Panc1 (cell line): ENCODE data around the gene TNFSF9. TPM values are rescaled to one million over a fixed set of nuclear protein-coding genes. Genes with fewer than 3 reads are reported as not detected.

Source experiments
- ATAC-seq: fragments of 200-7000 bp; cut with Tn5 transposase; 2 replicates; pipeline ENCODE4 v1.9.1; 2020; ENCODE audit warnings: mild to moderate bottlenecking, moderate library complexity
- BruUV-seq: library from RNA; stranded (reverse); fragments of 400-500 nt; replicated peaks from 2 replicates; lab custom pipeline; 2021; lab: Mats Ljungman, UMichigan
- CTCF ChIA-PET: fragments of 300-600 bp; sonication (Branson Sonifier 250); formaldehyde crosslinking; loops from one replicate; lab custom pipeline; 2022; ENCODE audit warnings: antibody characterized with exemption; lab: Charles Lee
- POLR2A ChIA-PET: fragments of 300-600 bp; sonication (Branson Sonifier 250); formaldehyde crosslinking; loops from one replicate; lab custom pipeline; 2022; ENCODE audit warnings: antibody characterized with exemption; lab: Charles Lee
- DNase-seq: peaks from one replicate; pipeline ENCODE4 v3.0.0-alpha.2; 2010; ENCODE audit warnings: low read depth, low spot score
- H3K27ac ChIP-seq: 2 replicates; pipeline ENCODE4 v1.5.1; 2011; ENCODE audit warnings: mild to moderate bottlenecking, low read length, inconsistent platforms
- H3K27me3 ChIP-seq: fragments of 200-500 bp; sonication (Bioruptor generic); 2 replicates; pipeline ENCODE4 v1.6.0; 2014; ENCODE audit warnings: low read length, inconsistent platforms; ENCODE audit not compliant: control insufficient read depth, insufficient read depth
- H3K36me3 ChIP-seq: fragments of 200-500 bp; sonication (Bioruptor generic); 2 replicates; pipeline ENCODE4 v1.5.1; 2014; ENCODE audit warnings: inconsistent platforms, mild to moderate bottlenecking, low read length, moderate library complexity; ENCODE audit not compliant: control insufficient read depth, insufficient read depth
- H3K4me1 ChIP-seq: 2 replicates; pipeline ENCODE4 v1.5.1; 2011; ENCODE audit warnings: inconsistent platforms, mild to moderate bottlenecking, low read length, moderate library complexity; ENCODE audit not compliant: control insufficient read depth, insufficient read depth
- H3K4me3 ChIP-seq, 2 experiments: 2 replicates each; pipeline ENCODE4 v1.5.1; 2011 to 2012; ENCODE audit warnings: low read depth in 2 of 2, low read length in 2 of 2, mild to moderate bottlenecking in 2 of 2, inconsistent platforms in 1 of 2, moderate library complexity in 1 of 2
- H3K9me3 ChIP-seq: fragments of 200-500 bp; sonication (Bioruptor generic); 2 replicates; pipeline ENCODE4 v1.5.1; 2014; ENCODE audit warnings: low read depth, mild to moderate bottlenecking, inconsistent platforms, low read length, moderate library complexity; ENCODE audit not compliant: control insufficient read depth, insufficient read depth
- POLR2AphosphoS5 ChIP-seq: IDR thresholded peaks from 2 replicates; pipeline ENCODE4 v1.6.1; 2012; ENCODE audit warnings: mild to moderate bottlenecking, low read depth, low read length, moderate library complexity
- SIN3A ChIP-seq: IDR thresholded peaks from 2 replicates; pipeline ENCODE4 v1.6.1; 2012; ENCODE audit warnings: low read depth, mild to moderate bottlenecking, low read length, moderate library complexity, borderline replicate concordance; ENCODE audit not compliant: insufficient read depth
- TCF7L2 ChIP-seq: IDR thresholded peaks from 2 replicates; pipeline ENCODE4 v1.6.1; 2011; ENCODE audit warnings: mild to moderate bottlenecking, low read depth, low read length, inconsistent platforms
- in situ Hi-C: cut with HindIII; loops from 2 replicates; pipeline ENCODE4 v1.10.0; 2016; ENCODE audit warnings: low sequenced_read_pairs, low pct_unique_long_range_greater_than_20kb
- intact Hi-C: fragments of 100-400 bp; cut with micrococcal nuclease; formaldehyde crosslinking; loops from one replicate; pipeline ENCODE4 v1.10.0; 2022; ENCODE audit not compliant: unreplicated experiment
- total RNA-seq: library from RNA; stranded (reverse); gene quantifications from one replicate; pipeline ENCODE4 v1.2.1, GENCODE V29; 2021; ENCODE audit not compliant: unreplicated experiment
- TF ChIP-seq, protein P1 (sequence below): fragments of 450-650 bp; IDR thresholded peaks from 2 replicates; pipeline ENCODE4 v1.5.1; 2017; ENCODE audit warnings: mild to moderate bottlenecking
- TF ChIP-seq, protein P2 (sequence below), 2 experiments: IDR thresholded peaks; 2 replicates each; pipeline ENCODE4 v1.6.1; 2011 to 2012; ENCODE audit warnings: low read depth in 2 of 2, control low read depth in 1 of 2, low read length in 1 of 2, mild to moderate bottlenecking in 1 of 2, moderate library complexity in 1 of 2; ENCODE audit not compliant: insufficient read depth in 1 of 2

The TNFSF9 gene
- total RNA-seq, 1 experiment from 2014 or later = 2.9 TPM

DNA sequence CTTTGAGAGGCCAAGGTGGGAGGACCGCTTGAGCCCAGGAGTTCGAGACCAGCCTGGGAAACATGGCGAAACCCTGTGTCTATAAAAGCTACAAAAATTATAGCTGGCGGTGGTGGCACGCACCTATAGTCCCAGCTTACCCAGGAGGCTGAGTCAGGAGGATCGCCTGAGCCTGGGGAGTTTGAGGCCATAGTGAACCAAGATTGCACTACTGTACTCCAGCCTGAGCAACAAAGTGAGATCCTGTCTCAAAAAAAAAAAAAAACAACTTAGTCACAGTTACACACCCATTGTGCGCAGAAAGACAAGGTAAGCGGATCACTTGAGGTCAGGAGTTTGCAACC, 48.5 kb upstream of the TNFSF9 start:
- POLR2A ChIA-PET = no interaction called here
- H3K9me3 ChIP-seq = no peaks in the 10 kb centered on the region
- H3K27me3 ChIP-seq = no peaks in the 10 kb centered on the region
- no peak overlapping the region for H3K4me3 ChIP-seq
- no peak overlapping the region for H3K27ac ChIP-seq
- H3K4me1 ChIP-seq = no peaks in the 10 kb centered on the region
- CTCF ChIA-PET = no interaction called here
- no peak for DNase-seq
- H3K36me3 ChIP-seq = no peaks in the 10 kb centered on the region
- intact Hi-C loops (no loop called here), in situ Hi-C loops (no loop called here)
- no peak for ATAC-seq
- TF ChIP-seq TCF7L2 (no peak), SIN3A (no peak), POLR2AphosphoS5 (no peak)
- TF ChIP-seq, protein P1, sequence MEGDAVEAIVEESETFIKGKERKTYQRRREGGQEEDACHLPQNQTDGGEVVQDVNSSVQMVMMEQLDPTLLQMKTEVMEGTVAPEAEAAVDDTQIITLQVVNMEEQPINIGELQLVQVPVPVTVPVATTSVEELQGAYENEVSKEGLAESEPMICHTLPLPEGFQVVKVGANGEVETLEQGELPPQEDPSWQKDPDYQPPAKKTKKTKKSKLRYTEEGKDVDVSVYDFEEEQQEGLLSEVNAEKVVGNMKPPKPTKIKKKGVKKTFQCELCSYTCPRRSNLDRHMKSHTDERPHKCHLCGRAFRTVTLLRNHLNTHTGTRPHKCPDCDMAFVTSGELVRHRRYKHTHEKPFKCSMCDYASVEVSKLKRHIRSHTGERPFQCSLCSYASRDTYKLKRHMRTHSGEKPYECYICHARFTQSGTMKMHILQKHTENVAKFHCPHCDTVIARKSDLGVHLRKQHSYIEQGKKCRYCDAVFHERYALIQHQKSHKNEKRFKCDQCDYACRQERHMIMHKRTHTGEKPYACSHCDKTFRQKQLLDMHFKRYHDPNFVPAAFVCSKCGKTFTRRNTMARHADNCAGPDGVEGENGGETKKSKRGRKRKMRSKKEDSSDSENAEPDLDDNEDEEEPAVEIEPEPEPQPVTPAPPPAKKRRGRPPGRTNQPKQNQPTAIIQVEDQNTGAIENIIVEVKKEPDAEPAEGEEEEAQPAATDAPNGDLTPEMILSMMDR = no peak
- TF ChIP-seq, protein P2, sequence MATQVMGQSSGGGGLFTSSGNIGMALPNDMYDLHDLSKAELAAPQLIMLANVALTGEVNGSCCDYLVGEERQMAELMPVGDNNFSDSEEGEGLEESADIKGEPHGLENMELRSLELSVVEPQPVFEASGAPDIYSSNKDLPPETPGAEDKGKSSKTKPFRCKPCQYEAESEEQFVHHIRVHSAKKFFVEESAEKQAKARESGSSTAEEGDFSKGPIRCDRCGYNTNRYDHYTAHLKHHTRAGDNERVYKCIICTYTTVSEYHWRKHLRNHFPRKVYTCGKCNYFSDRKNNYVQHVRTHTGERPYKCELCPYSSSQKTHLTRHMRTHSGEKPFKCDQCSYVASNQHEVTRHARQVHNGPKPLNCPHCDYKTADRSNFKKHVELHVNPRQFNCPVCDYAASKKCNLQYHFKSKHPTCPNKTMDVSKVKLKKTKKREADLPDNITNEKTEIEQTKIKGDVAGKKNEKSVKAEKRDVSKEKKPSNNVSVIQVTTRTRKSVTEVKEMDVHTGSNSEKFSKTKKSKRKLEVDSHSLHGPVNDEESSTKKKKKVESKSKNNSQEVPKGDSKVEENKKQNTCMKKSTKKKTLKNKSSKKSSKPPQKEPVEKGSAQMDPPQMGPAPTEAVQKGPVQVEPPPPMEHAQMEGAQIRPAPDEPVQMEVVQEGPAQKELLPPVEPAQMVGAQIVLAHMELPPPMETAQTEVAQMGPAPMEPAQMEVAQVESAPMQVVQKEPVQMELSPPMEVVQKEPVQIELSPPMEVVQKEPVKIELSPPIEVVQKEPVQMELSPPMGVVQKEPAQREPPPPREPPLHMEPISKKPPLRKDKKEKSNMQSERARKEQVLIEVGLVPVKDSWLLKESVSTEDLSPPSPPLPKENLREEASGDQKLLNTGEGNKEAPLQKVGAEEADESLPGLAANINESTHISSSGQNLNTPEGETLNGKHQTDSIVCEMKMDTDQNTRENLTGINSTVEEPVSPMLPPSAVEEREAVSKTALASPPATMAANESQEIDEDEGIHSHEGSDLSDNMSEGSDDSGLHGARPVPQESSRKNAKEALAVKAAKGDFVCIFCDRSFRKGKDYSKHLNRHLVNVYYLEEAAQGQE (IDR thresholded peaks at IDR 0.05; ENCODE audit: insufficient read depth in 1 of 2, low read depth in 2 of 2, low read length in 1 of 2) = no peak
- BruUV-seq = no TSS peak

DNA sequence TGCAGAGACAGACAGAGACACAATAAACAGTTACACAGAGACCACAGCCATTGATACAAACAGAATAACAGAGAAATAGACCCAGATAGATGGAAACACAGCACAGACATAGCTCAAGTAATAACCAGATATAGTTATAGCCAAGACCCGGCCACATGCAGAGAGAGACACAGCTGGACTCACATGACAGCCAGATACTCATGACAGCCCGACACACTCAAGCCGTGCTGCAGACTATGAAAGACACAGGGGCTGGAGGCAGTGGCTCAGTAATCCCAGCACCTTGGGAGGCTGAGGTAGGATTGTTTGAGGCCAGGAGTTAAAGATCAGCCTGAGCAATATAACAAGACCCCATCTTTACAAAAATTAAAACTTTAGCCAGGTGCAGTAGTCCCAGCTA, 47.6 kb upstream of the TNFSF9 start:
- no peak for TF ChIP-seq POLR2AphosphoS5
- intact Hi-C loops = no loop called here
- in situ Hi-C loops = no loop called here
- Histone ChIP-seq H3K4me1 (no peaks in the 10 kb centered on the region), H3K36me3 (no peaks in the 10 kb centered on the region), H3K4me3 (no peak overlapping the region), H3K27ac (no peak overlapping the region), H3K9me3 (no peaks in the 10 kb centered on the region), H3K27me3 (no peaks in the 10 kb centered on the region)
- BruUV-seq = no TSS peak
- DNase-seq (no peak), ATAC-seq (no peak)
- POLR2A ChIA-PET = no interaction called here
- CTCF ChIA-PET = no interaction called here

DNA sequence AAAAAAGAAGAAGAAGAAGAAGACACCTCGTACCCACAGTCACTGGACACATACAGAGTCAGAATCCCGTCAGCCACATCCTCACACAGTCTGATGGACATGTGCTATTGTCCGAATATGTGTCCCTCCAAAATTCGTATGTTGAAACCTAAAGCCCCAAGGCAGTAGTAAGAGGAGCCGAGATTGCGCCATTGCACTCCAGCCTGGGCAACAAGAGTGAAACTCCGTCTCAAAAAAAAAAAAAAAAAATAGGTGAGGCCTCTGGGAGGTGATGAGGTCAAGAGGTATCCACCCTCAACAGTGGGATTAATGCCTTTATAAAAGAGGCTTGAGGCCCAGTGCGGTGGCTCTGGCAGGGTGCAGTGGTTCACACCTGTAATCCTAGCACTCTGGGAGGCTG, 46.6 kb upstream of the TNFSF9 start:
- H3K27me3 ChIP-seq = no peaks in the 10 kb centered on the region
- CTCF ChIA-PET = no interaction called here
- H3K36me3 ChIP-seq = no peaks in the 10 kb centered on the region
- ATAC-seq = no peak
- no peak overlapping the region for H3K4me3 ChIP-seq
- no TSS peak for BruUV-seq
- DNase-seq = no peak
- intact Hi-C loops = no loop called here
- TF ChIP-seq, protein P2 (IDR thresholded peaks at IDR 0.05; ENCODE audit: insufficient read depth in 1 of 2, low read depth in 2 of 2, low read length in 1 of 2) = no peak
- no peak for TF ChIP-seq SIN3A
- TF ChIP-seq POLR2AphosphoS5 = no peak
- TF ChIP-seq TCF7L2 = no peak
- H3K9me3 ChIP-seq = no peaks in the 10 kb centered on the region
- in situ Hi-C loops = no loop called here
- H3K27ac ChIP-seq = no peak overlapping the region
- no peaks in the 10 kb centered on the region for H3K4me1 ChIP-seq
- POLR2A ChIA-PET = no interaction called here
